Measurements from ENCODE around the gene P2RX2.

The P2RX2 gene

DNA sequence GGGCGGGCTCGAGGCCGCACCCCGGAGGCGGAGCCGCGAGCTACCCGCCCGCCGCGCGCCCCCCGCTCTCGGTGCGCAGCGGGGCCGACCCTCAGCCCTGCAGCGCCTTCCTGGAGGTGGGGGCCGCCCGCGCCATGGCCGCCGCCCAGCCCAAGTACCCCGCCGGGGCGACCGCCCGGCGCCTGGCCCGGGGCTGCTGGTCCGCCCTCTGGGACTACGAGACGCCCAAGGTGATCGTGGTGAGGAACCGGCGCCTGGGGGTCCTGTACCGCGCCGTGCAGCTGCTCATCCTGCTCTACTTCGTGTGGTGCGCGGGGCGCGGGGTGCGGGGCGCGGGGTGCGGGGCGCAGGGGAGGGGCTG, at the start of gene P2RX2:
P2RX2 (plus strand) TSS at position 94 of the 361 bp plus-strand sequence; CDS start at position 135, 41 bp downstream.
- DNase-seq = no peak

DNA sequence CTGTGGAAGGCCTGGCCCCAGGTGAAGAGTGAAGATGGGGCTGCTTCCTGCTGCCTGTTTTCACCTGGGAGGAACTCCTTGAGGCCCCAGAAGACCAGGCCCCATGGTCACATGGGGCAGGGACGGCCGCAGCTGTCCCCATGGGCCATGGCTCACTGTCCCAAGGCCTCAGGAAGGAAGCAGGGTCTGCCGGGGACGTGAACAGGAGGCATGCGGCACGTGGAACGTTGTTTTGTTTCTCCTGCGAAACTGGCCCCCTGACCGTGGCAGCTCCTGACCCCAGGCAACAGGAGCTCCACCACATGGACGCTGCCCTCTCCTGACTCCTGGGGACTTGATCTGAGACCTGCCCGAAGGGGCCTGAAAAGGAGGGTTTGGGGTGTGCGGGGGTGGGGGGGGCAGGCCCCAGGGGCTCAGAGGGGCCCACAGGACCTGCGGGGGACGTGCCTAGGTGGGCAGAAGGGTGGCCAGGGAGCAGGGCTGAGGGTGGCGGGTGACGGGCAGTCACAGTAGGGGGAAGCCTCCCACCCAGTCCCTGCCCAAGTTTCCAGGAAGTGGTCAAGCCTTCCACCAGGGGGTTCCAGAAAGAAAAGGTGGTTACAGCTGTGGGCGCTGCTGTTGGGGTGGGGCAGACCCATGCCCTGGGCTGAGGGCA, 49.6 kb upstream of the P2RX2 start:
- DNase-seq = no peak

GRCh38 chr12:132569856-132570480, 48.6 kb upstream of the P2RX2 start:
- no peak for DNase-seq

- no peak for DNase-seq
Observed at GRCh38 chr12:132570635-132571034, 47.9 kb upstream of the P2RX2 start.

DNA sequence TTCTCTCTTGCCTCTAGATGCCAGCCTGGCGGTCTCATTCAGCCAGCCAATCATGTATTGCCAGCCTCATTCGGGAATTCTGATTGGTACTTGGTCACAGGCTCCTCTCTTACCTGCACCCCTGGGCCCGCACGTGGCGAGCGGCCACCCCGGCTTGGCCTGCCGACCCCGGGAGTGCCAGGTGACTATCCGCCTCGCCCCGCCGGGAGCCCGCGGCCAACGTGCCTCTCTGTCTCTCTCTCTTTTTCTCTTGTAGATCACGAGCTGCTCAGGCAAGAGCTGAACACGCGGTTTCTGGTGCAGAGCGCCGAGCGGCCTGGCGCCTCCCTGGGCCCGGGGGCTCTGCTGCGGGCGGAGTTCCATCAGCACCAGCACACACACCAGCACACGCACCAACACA, 47.5 kb upstream of the P2RX2 start:
- DNase-seq = no peak

GRCh38 chr12:132571598-132571997, 47.0 kb upstream of the P2RX2 start:
- no peak for DNase-seq

DNA sequence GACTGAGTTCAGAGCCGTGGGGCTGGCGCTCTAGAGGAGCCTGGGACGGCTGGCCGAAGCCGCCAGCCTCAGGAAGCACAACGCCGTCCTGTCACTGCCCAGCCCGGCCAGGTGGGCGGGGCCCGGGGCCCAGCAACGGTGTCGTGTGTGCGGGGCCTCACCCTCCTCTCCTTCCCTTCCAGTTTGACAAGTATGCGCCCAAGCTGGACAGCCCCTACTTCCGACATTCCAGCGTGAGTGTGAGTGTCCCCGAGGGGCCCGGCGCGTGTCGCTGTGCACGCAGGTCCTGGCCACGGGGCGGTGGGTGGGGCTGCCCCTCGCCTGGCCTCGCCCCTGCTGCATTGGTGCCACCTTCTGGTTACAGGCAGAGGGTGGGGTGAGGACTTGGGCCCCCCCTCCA, 46.5 kb upstream of the P2RX2 start:
- DNase-seq = no peak

GRCh38 chr12:132572801-132573760, 45.5 kb upstream of the P2RX2 start:
- no peak for DNase-seq

GRCh38 chr12:132574271-132574996, 44.1 kb upstream of the P2RX2 start:
- no peak for DNase-seq

DNA sequence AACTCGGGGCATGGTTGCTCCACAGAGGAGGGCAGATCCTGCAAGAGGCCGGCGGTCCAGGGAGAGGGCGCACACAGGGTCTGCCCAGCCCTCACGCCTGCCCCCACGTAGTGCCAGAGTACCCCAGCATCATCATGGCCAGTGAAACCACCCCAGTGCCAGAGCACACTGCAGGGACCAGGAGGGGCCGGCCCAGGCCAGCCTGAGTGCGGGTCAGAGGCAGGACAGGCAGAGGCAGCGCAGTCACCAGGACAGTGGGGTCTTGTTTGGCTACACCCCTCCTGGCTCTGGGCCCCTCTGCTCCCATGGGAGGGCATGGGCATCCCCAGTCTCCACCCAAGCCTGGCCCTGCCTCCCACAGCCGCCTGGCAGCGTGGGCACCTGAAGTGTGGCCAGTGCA, 42.9 kb upstream of the P2RX2 start:
- DNase-seq = no peak

DNA sequence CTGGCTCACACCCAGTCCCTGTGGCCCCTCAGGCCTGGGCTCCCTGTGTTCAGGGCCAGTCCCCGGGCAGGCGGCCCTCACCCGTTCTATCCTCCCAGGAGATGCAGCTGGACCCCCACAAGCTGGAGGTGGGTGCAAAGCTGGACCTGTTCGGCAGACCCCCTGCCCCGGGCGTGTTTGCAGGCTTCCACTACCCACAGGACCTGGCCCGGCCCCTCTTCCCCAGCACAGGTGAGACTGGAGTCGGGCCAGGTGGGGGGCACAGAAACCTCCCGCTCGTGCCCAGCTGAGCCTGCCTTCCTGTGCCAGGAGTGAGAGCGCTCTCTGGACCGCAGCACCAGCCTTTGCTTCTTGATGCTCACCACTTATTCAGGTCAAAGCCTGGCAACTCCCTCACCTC, 41.9 kb upstream of the P2RX2 start:
- no peak for DNase-seq

DNA sequence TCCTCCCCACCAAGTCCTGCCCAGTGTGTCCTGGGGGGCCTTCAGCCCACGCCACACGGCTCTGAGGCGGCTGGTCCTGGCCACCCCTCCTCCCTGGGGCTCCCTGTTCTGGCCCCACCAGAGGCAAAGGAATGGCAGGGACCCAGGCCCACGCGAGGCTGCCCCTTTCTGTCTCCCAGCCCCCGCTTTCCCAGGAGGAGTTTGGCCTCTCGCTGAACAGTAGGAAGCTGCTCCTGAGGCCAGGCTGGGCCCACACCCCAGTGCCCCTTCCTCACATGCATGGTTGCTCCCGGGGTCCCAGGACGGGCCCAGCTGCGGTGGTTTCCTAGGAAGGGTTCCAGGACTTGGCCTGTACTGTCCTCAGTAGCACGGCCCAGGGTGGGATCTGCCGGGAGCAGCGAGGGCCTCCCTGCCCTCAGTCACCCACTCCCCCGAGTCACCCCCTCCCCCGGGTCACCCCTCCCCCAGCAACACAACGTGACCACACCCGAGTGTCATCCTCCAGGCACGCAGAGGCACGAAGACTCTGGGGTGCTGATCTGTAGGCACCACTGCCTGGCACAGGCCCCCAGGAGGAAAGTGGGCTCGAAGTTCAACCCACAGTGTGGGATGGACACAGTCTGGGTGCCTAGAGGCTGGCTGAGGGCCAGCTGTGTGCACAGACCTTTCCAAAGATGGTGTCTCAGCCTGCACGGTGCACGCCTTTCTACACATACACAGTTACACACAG, 41.2 kb upstream of the P2RX2 start:
- DNase-seq = no peak

- DNase-seq = no peak
Observed at GRCh38 chr12:132578118-132578517, 40.5 kb upstream of the P2RX2 start.

GRCh38 chr12:132578826-132579225, 39.8 kb upstream of the P2RX2 start:
- DNase-seq = no peak

- DNase-seq = no peak
Observed at GRCh38 chr12:132579744-132580143, 38.8 kb upstream of the P2RX2 start.

GRCh38 chr12:132580701-132581292, 37.8 kb upstream of the P2RX2 start:
- no peak for DNase-seq

GRCh38 chr12:132581348-132582057, 37.1 kb upstream of the P2RX2 start:
- DNase-seq = no peak

GRCh38 chr12:132582058-132582420, 36.5 kb upstream of the P2RX2 start:
- no peak for DNase-seq

DNA sequence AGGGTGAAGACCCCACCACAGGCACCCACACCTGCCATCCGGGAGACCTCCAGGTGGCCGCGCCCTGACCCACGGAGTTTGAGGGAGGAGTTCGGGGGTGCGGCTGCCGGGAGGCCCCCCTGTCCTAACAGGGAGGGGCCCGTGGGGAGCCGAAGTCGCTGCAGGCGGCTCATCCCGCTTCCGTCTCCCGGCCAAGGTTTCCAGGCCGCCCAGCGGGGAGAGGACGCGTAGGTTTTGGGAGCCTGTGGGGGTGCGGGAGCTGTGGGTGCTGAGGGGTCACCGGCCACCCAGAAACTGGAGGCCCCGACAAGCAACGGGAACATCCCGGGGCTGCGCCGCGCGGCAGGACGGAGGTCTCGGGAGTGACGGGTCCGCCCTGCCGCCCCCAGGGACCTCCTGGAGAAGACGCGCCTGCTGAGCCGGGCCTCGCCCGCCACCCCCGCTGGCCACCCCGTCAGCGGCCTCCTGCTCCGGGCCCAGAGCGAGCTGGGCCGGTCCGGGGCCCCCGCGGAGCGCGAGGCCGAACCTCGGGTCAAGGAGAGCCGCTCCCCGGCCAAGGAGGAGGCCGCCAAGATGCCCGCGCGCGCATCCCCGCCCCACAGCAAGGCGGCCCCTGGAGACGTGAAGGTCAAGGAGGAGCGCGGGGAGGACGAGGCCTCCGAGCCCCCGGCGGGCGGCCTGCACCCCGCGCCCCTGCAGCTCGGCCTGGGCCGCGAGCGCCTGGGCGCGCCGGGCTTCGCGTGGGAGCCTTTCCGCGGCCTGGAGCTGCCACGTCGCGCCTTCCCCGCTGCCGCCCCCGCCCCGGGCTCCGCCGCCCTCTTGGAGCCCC, 35.8 kb upstream of the P2RX2 start:
- no peak for DNase-seq

DNA sequence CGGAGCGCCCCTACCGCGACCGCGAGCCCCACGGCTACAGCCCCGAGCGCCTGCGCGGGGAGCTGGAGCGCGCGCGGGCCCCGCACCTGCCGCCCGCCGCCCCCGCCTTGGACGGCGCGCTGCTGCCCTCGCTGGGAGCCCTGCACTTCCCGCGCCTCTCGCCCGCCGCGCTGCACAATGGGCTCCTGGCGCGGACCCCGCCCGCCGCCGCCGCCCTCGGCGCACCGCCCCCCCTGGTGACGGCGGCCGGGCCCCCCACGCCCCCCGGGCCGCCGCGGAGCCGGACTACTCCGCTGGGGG, 35.2 kb upstream of the P2RX2 start:
- DNase-seq = no peak

DNA sequence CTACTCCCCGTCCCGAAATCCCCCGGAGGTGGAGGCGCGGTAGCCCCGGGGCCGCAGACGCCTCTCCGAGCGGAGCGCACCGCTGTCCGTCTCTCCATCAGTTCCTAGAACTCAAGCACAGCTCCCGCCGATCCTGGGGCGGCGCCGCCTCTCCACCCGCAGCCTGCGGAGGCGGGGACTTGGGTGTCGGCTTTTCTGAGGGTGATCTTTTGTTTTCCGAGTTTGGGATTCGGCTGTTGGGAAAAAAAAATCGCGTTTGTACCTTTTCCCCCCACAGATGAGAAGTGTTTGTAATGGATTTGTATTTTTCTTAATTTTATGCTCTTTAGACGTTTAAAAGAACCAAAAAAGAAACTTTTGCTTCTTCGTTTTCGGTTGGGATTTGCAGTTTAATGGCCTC, 34.8 kb upstream of the P2RX2 start:
- no peak for DNase-seq

Data from activated naive CD4-positive, alpha-beta T cell (primary cell).